GM12878 (cell line): Measurements from ENCODE around the gene LRRTM1. TPM values are rescaled to one million over a fixed set of nuclear protein-coding genes. Genes with fewer than 3 reads are reported as not detected.

Experiments used
- ATAC-seq: fragments of 200-7000 bp; cut with Tn5 transposase; 3 replicates; pipeline ENCODE4 v1.9.1; 2020; ENCODE audit warnings: mild to moderate bottlenecking, moderate library complexity
- BruUV-seq: library from RNA; stranded (reverse); fragments of 400-500 nt; replicated peaks from 2 replicates; lab custom pipeline; 2021; lab: Mats Ljungman, UMichigan
- CTCF ChIA-PET: fragments of 300-600 bp; sonication (Branson Sonifier 250); formaldehyde crosslinking; extraction: SDS; loops from one replicate; lab custom pipeline; 2021; ENCODE audit warnings: inconsistent platforms; lab: Yijun Ruan, JAX
- POLR2A ChIA-PET: fragments of 350-600 bp; formaldehyde crosslinking; extraction: SDS; loops from one replicate; lab custom pipeline; 2021; ENCODE audit warnings: inconsistent platforms; lab: Charles Lee
- RAD21 ChIA-PET: fragments of 300-600 bp; sonication (Branson Sonifier 250); formaldehyde crosslinking; loops from one replicate; lab custom pipeline; 2023; ENCODE audit warnings: antibody characterized with exemption; ENCODE audit not compliant: unreplicated experiment; lab: Charles Lee
- SMC1A ChIA-PET: fragments of 300-600 bp; sonication (Branson Sonifier 250); formaldehyde crosslinking; loops from one replicate; lab custom pipeline; 2023; ENCODE audit not compliant: unreplicated experiment, uncharacterized antibody; lab: Charles Lee
- DNase-seq: peaks from one replicate; pipeline ENCODE4 v3.0.0-alpha.2; 2011; ENCODE audit warnings: low read depth, low spot score
- FAIRE-seq: peaks from 3 replicates; lab custom pipeline; 2011; peaks lifted over from hg19 to GRCh38; lab: Jason Lieb, UNC
- H2AFZ ChIP-seq: 2 replicates; pipeline ENCODE4 v1.6.0; 2011; ENCODE audit warnings: low read depth, low read length, control low read depth; ENCODE audit not compliant: control insufficient read depth
- H3K27ac ChIP-seq: 2 replicates; pipeline ENCODE4 v1.5.1; 2011; ENCODE audit warnings: control low read depth; ENCODE audit not compliant: control insufficient read depth, insufficient read depth
- H3K27me3 ChIP-seq, 2 experiments: replicated peaks in 1 of 2; 2 replicates each; pipeline versions ENCODE4 v1.6.0 to v1.6.1; 2011; ENCODE audit warnings: low read length in 1 of 2; ENCODE audit not compliant: control insufficient read depth in 2 of 2, insufficient read depth in 2 of 2
- H3K36me3 ChIP-seq, 2 experiments: 2 replicates each; pipeline ENCODE4 v1.5.1; 2011; ENCODE audit warnings: low read length in 1 of 2; ENCODE audit not compliant: control insufficient read depth in 2 of 2, insufficient read depth in 2 of 2
- H3K4me1 ChIP-seq: 2 replicates; pipeline ENCODE4 v1.6.1; 2011; ENCODE audit warnings: mild to moderate bottlenecking, low read length, moderate library complexity, mixed read lengths; ENCODE audit not compliant: control insufficient read depth, insufficient read depth
- H3K4me2 ChIP-seq: 2 replicates; pipeline ENCODE4 v1.6.0; 2011; ENCODE audit warnings: control low read depth; ENCODE audit not compliant: control insufficient read depth, insufficient read depth
- H3K4me3 ChIP-seq: fragments of 200-600 bp; sonication (generic); 2 replicates; pipeline ENCODE4 v1.5.1; 2016
- H3K79me2 ChIP-seq: 2 replicates; pipeline ENCODE4 v1.6.0; 2011; ENCODE audit warnings: low read length; ENCODE audit not compliant: control insufficient read depth, insufficient read depth
- H3K9ac ChIP-seq: 2 replicates; pipeline ENCODE4 v1.8.0; 2011; ENCODE audit warnings: low read length, control low read depth, mixed read lengths; ENCODE audit not compliant: control insufficient read depth, insufficient read depth
- H3K9me3 ChIP-seq: replicated peaks from 3 replicates; pipeline ENCODE4 v1.5.1; 2011; ENCODE audit warnings: mild to moderate bottlenecking, low read length; ENCODE audit not compliant: control insufficient read depth, insufficient read depth
- H4K20me1 ChIP-seq: 2 replicates; pipeline ENCODE4 v1.6.0; 2011; ENCODE audit not compliant: control insufficient read depth, insufficient read depth
- BACH1 ChIP-seq: fragments of 450-650 bp; IDR thresholded peaks from 2 replicates; pipeline ENCODE4 v1.6.1; 2017; ENCODE audit warnings: mild to moderate bottlenecking, borderline replicate concordance
- BHLHE40 ChIP-seq, 2 experiments: fragments of 450-650 bp in 1 of 2; IDR thresholded peaks; 2 replicates each; pipeline ENCODE4 v1.6.1; 2011 to 2017; ENCODE audit warnings: low read depth in 2 of 2, borderline replicate concordance in 1 of 2, improper control_type of control experiment in 1 of 2, low read length in 1 of 2, mild to moderate bottlenecking in 1 of 2
- EP300 ChIP-seq, 2 experiments: fragments of 150-350 bp in 1 of 2; IDR thresholded peaks; 2 replicates each; pipeline ENCODE4 v1.6.1; 2011 to 2012; ENCODE audit warnings: low read depth in 2 of 2, low read length in 2 of 2, borderline replicate concordance in 1 of 2, improper control_type of control experiment in 1 of 2, inconsistent platforms in 1 of 2; ENCODE audit not compliant: control insufficient read depth in 1 of 2
- ESRRA ChIP-seq: IDR thresholded peaks from 2 replicates; pipeline ENCODE4 v1.6.1; 2012; ENCODE audit warnings: mild to moderate bottlenecking, low read length, improper control_type of control experiment
- EZH2 ChIP-seq: IDR thresholded peaks from 2 replicates; pipeline ENCODE4 v1.6.1; 2012; ENCODE audit warnings: low read depth, mild to moderate bottlenecking, control low read depth, inconsistent platforms, low read length, borderline replicate concordance; ENCODE audit not compliant: control insufficient read depth
- FOXM1 ChIP-seq: IDR thresholded peaks from 2 replicates; pipeline ENCODE4 v1.6.1; 2012; ENCODE audit warnings: low read depth, mild to moderate bottlenecking, inconsistent platforms, low read length, moderate library complexity
- HCFC1 ChIP-seq: fragments of 150-350 bp; IDR thresholded peaks from 2 replicates; pipeline ENCODE4 v1.6.1; 2014; ENCODE audit warnings: low read length
- HDGF ChIP-seq: fragments of 450-650 bp; IDR thresholded peaks from 2 replicates; pipeline ENCODE4 v1.6.1; 2016; ENCODE audit warnings: antibody characterized with exemption
- NFXL1 ChIP-seq: fragments of 450-650 bp; IDR thresholded peaks from 2 replicates; pipeline ENCODE4 v1.6.1; 2017; ENCODE audit warnings: antibody characterized with exemption, mild to moderate bottlenecking, borderline replicate concordance
- NR2C2 ChIP-seq: IDR thresholded peaks from 2 replicates; pipeline ENCODE4 v1.6.1; 2011; ENCODE audit warnings: borderline replicate concordance, low read depth; ENCODE audit not compliant: control insufficient read depth, insufficient read length
- PAX5 ChIP-seq: IDR thresholded peaks from 2 replicates; pipeline ENCODE4 v1.6.1; 2011; ENCODE audit warnings: low read depth, low read length, borderline replicate concordance
- POLR2AphosphoS2 ChIP-seq: IDR thresholded peaks from 2 replicates; pipeline ENCODE4 v1.6.1; 2011; ENCODE audit warnings: low read depth, mild to moderate bottlenecking, low read length, improper control_type of control experiment, moderate library complexity
- RBBP5 ChIP-seq: fragments of 200-600 bp; sonication (generic); conservative IDR thresholded peaks from 2 replicates; pipeline ENCODE4 v1.6.1; 2016
- SMARCA5 ChIP-seq: fragments of 450-650 bp; IDR thresholded peaks from 2 replicates; pipeline ENCODE4 v1.6.1; 2017; ENCODE audit warnings: mild to moderate bottlenecking
- YY1 ChIP-seq: IDR thresholded peaks from 2 replicates; pipeline ENCODE4 v1.6.1; 2011; ENCODE audit warnings: low read depth, mild to moderate bottlenecking, low read length
- ZNF207 ChIP-seq: fragments of 450-650 bp; IDR thresholded peaks from 2 replicates; pipeline ENCODE4 v1.6.1; 2014; ENCODE audit warnings: antibody characterized with exemption, mild to moderate bottlenecking, borderline replicate concordance
- ZNF622 ChIP-seq: fragments of 450-650 bp; IDR thresholded peaks from 2 replicates; pipeline ENCODE4 v1.6.1; 2017; ENCODE audit warnings: mild to moderate bottlenecking, inconsistent platforms
- WGBS: methylation state at CpG from one replicate; pipeline ENCODE4 v1.1.6; 2016; ENCODE audit warnings: low lambda C conversion rate; ENCODE audit not compliant: insufficient replicate concordance, insufficient coverage; ENCODE audit errors: missing lambda C conversion rate; 5-methylcytosine and 5-hydroxymethylcytosine counted together
- in situ Hi-C: fragments of 300-500 bp; cut with MboI; formaldehyde crosslinking; loops from 9 replicates; pipeline ENCODE4 v1.14.3; 2018; ENCODE audit warnings: mixed read lengths
- intact Hi-C: fragments of 100-400 bp; cut with micrococcal nuclease; formaldehyde crosslinking; loops from one replicate; pipeline ENCODE4 v1.14.2; 2022; ENCODE audit not compliant: unreplicated experiment
- polyA plus RNA-seq, 11 experiments: library from polyadenylated mRNA; depleted of rRNA in 4 of 11; unstranded in 6 of 11; stranded (reverse) in 5 of 11; fragments of >200 nt; fragmentation: Nextera tagmentation in 4 of 11; fragmentation: Illumina TruSeq in 1 of 11; extraction: Ambion mirVana in 4 of 11; extraction: Trizol in 1 of 11; gene quantifications; 1 replicate in 1 of 11; 2 replicates in 10 of 11; pipeline versions ENCODE4 v1.2.1 to v1.2.3, GENCODE V29; 2011 to 2016; ENCODE audit warnings: inconsistent platforms in 2 of 11, missing spikeins in 2 of 11, low read depth in 1 of 11
- total RNA-seq, 4 experiments: library from RNA; depleted of rRNA in 3 of 4; stranded (reverse); fragments of >200 nt in 3 of 4; fragmentation: Illumina TruSeq in 1 of 4; extraction: Trizol in 1 of 4; gene quantifications; 2 replicates each; pipeline versions ENCODE4 v1.2.1 to v1.2.3, GENCODE V29; 2013 to 2021
- TF ChIP-seq, protein P1 (sequence below): IDR thresholded peaks from 2 replicates; pipeline ENCODE4 v1.6.1; 2011; ENCODE audit warnings: borderline replicate concordance, low read depth, mild to moderate bottlenecking, moderate library complexity, low read length; ENCODE audit not compliant: insufficient read depth, poor library complexity, severe bottlenecking
- TF ChIP-seq, protein P2 (sequence below): fragments of 450-650 bp; IDR thresholded peaks from 2 replicates; pipeline ENCODE4 v1.6.1; 2017; ENCODE audit warnings: low read depth, mild to moderate bottlenecking, moderate library complexity
- TF ChIP-seq, protein P3 (sequence below): fragments of 150-350 bp; IDR thresholded peaks from 2 replicates; pipeline ENCODE4 v1.6.1; 2016; ENCODE audit warnings: low read depth, low read length

The LRRTM1 gene
- total and polyA plus RNA-seq, 10 of the 15 experiments (the other 5 are each of a cell fraction or from before 2014, with no cell fraction given): not detected

DNA sequence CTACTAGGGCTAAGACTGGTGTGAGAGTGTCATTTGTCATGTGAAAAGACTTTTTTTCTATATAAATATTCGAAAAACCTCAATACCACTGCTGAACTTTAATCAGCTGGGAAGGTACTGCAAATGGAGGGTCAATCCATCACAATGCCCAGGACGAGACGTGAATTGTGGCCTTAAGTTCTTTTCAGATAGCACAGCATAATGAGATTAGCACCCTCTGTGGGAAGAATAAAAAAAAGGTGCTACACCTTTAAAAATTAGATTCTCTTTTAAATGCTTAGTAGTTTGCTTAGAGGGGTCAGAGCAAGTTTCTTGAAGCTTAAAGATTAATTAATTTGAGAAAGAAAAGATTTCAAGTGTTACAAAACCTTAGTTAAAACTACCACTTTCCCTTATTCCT is 5.6 kb downstream of the LRRTM1 start:
- no TSS peak for BruUV-seq

More for the DNA sequence above, 5.6 kb downstream of the LRRTM1 start:
- no peak overlapping the region for H3K27ac ChIP-seq
- H2AFZ ChIP-seq: no peak overlapping the region
- FAIRE-seq (no peak), DNase-seq (no peak), ATAC-seq (no peak)
- no peaks in the 10 kb centered on the region for H3K79me2 ChIP-seq
- POLR2A ChIA-PET: no interaction called here
- 0% methylated on average over 3 of the region's 3 CpGs for WGBS
- H3K27me3 ChIP-seq: peaks cover 4 to 8% of the 10 kb centered on the region in 2 experiments; a peak in 3 of 4 replicates
- no peak overlapping the region for H3K4me3 ChIP-seq
- TF ChIP-seq, protein P1, sequence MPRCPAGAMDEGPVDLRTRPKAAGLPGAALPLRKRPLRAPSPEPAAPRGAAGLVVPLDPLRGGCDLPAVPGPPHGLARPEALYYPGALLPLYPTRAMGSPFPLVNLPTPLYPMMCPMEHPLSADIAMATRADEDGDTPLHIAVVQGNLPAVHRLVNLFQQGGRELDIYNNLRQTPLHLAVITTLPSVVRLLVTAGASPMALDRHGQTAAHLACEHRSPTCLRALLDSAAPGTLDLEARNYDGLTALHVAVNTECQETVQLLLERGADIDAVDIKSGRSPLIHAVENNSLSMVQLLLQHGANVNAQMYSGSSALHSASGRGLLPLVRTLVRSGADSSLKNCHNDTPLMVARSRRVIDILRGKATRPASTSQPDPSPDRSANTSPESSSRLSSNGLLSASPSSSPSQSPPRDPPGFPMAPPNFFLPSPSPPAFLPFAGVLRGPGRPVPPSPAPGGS: no peak
- TF ChIP-seq POLR2AphosphoS2 (no peak), HDGF (no peak), YY1 (no peak), FOXM1 (no peak), ESRRA (no peak), HCFC1 (no peak), PAX5 (no peak), BHLHE40 (IDR thresholded peaks at IDR 0.05; ENCODE audit: borderline replicate concordance in 1 of 2, low read depth in 2 of 2, low read length in 1 of 2) (no peak), ZNF622 (no peak), SMARCA5 (no peak), ZNF207 (no peak), BACH1 (no peak), EP300 (IDR thresholded peaks at IDR 0.05; ENCODE audit: borderline replicate concordance in 1 of 2, control insufficient read depth in 1 of 2, low read depth in 2 of 2, low read length in 2 of 2) (no peak), RBBP5 (no peak), EZH2 (no peak), NFXL1 (no peak), NR2C2 (no peak)
- TF ChIP-seq, protein P2, sequence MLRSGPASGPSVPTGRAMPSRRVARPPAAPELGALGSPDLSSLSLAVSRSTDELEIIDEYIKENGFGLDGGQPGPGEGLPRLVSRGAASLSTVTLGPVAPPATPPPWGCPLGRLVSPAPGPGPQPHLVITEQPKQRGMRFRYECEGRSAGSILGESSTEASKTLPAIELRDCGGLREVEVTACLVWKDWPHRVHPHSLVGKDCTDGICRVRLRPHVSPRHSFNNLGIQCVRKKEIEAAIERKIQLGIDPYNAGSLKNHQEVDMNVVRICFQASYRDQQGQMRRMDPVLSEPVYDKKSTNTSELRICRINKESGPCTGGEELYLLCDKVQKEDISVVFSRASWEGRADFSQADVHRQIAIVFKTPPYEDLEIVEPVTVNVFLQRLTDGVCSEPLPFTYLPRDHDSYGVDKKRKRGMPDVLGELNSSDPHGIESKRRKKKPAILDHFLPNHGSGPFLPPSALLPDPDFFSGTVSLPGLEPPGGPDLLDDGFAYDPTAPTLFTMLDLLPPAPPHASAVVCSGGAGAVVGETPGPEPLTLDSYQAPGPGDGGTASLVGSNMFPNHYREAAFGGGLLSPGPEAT: no peak
- TF ChIP-seq, protein P3, sequence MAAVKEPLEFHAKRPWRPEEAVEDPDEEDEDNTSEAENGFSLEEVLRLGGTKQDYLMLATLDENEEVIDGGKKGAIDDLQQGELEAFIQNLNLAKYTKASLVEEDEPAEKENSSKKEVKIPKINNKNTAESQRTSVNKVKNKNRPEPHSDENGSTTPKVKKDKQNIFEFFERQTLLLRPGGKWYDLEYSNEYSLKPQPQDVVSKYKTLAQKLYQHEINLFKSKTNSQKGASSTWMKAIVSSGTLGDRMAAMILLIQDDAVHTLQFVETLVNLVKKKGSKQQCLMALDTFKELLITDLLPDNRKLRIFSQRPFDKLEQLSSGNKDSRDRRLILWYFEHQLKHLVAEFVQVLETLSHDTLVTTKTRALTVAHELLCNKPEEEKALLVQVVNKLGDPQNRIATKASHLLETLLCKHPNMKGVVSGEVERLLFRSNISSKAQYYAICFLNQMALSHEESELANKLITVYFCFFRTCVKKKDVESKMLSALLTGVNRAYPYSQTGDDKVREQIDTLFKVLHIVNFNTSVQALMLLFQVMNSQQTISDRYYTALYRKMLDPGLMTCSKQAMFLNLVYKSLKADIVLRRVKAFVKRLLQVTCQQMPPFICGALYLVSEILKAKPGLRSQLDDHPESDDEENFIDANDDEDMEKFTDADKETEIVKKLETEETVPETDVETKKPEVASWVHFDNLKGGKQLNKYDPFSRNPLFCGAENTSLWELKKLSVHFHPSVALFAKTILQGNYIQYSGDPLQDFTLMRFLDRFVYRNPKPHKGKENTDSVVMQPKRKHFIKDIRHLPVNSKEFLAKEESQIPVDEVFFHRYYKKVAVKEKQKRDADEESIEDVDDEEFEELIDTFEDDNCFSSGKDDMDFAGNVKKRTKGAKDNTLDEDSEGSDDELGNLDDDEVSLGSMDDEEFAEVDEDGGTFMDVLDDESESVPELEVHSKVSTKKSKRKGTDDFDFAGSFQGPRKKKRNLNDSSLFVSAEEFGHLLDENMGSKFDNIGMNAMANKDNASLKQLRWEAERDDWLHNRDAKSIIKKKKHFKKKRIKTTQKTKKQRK: no peak
- CTCF ChIA-PET: interaction anchor here (0.7 to 1.1 kb wide), 2 partner anchors 60 to 201 kb away, joined by 3 to 4 read pairs; no protein-coding TSS in a partner anchor
- no peaks in the 10 kb centered on the region for H3K36me3 ChIP-seq
- intact Hi-C loops (no loop called here), in situ Hi-C loops (no loop called here)
- no peaks in the 10 kb centered on the region; the same call in 2 of the 3 replicates for H3K9me3 ChIP-seq
- RAD21 ChIA-PET: no interaction called here
- SMC1A ChIA-PET: interaction anchor here (0.6 kb wide), 1 partner anchor 26 kb away, joined by 3 read pairs; no protein-coding TSS in a partner anchor
- H3K4me2 ChIP-seq: no peak overlapping the region
- no peaks in the 10 kb centered on the region for H4K20me1 ChIP-seq
- no peaks in the 10 kb centered on the region for H3K4me1 ChIP-seq
- no peak overlapping the region for H3K9ac ChIP-seq
